HG03060 (cell line): Measurements from ENCODE around the gene RHO.

ENCODE experiments used
- ATAC-seq: cut with Tn5 transposase; IDR thresholded peaks from one replicate; pipeline ENCODE4 v1.9.1; 2021; ENCODE audit warnings: low read depth, moderate number of reproducible peaks; ENCODE audit not compliant: unreplicated experiment

Gene RHO

GRCh38 chr3:129557548-129557894 lies 29.1 kb downstream of the RHO start:
- no peak for ATAC-seq

DNA sequence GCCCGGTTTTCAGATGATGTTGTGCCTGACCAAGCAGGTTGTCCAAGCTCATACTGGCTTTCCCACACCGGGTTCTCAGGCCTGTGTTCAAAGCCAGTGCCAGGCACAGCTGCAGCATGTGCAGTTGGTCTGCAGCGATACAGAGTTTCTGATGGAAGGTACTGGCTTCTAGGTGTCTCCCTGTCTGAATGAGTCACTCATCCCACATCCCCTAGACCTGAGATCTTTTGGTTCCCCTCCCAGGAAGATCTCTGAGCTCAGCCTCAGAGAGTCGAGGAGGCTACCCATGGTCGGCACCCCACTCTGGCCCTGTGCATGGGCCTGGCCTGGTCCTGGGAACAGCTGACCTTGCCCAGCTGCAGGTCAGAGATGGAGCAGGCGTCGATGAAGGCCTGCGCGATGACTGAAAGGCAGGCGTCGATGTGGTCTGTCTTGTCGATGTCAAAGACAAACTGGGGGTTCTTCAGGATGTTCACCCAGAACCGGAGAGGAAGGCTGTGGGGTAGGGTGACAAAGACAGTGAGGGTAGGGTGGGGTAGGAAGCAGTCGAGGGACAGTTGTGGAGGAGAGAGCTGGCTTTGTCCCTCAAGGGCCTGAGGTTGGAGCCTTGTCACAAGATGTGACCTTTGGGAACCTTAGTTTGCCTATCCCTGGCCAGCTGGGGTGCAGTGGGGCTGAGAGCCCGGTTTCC lies 29.8 kb downstream of the RHO start:
- ATAC-seq = no peak

DNA sequence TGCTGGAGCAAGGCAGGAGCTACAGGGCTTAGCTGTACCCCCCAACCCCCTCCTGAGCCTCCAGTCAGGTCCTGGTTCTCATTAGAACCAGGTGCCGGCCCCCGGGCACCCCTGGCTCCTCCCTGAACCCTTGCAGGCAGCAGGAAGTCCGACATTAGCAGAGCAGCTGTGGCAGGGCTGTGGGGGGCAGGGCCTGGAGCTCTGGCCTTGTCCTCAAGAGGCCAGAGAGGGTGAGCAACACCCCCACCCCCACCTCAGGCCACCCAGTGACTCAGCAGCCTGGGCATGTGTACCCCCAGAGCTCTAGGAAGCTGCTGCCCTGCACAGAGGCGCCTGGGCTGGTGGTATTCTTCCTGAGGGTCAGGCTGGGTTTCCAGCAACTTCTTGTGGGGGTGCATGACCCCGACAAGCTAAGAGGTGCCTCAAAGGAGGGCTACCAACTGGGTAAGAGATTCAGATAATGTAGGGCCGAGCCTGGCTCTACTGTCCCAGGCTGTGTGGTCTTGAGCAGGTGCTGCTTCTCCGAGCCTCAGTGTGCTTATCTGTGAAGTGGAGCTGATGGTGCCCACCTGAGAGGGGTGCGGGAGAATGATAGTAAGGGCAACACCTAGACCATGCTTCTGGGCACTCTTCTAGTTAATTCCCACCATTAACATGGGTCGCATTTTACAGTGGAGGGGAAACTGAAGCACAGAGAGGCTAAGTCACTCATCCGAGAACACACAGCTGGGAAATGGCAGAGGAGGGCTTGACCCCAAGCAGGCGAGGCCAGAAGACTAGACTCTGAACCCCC lies 30.5 kb downstream of the RHO start:
- no peak for ATAC-seq

GRCh38 chr3:129559565-129560079 lies 31.2 kb downstream of the RHO start:
- no peak for ATAC-seq

DNA sequence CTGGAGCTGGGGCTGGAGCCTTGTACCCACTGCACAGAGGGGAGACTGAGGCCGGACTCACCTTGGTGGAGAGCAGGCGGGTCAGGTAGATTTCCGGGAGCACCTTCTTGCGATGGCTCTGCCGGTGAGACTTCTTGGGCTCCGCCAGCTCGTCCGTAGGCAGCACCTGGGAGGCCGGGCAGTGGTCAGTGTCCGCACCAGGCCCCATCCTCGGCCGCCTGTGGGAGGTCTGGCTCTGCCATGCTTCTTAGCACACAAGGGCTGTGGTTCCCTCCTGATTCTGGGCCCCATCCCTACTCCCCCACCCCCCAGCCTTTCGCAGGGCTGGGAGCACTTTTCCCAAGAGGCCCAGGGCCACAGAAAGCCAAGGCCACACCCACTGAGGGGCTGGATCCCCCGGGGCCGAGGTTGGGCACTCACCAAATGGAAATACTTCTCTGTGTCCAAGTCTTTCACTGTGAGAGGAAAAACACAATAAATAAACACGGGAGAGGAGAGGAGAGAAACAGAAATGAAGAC lies 31.9 kb downstream of the RHO start:
- no peak for ATAC-seq

DNA sequence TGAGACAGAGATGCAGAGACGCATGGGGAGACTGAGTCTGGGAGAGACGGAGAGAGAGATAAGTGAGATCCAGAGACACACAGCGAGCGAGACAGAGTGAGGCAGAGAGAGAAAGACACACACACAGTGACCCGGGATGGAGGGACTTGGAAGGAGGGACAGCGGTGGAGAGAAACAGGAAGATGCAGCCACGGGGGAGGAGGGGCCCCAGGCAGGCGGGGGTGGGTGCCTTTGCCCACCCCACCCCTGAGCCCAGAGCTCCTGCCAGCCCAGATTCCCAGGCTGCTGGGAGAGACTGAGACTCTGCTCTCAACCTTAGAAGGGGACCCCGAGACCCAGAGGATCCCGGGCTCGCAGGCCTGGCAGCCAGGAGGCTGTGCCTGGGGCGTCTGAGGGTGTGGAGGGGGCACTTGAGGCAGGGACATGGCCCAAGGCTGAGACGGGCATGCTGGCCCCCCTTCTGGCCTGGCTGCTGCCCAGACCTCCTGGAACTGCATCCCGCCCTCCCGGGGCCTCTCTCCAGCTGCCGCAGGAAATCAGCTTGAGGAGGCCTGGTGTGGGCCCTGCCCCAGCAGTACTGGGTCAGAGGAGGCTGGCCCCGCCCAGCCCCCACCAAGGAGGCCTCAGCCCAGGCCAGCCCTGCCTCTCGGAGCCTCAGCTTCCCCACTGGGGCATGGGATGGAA lies 32.6 kb downstream of the RHO start:
- ATAC-seq = no peak

DNA sequence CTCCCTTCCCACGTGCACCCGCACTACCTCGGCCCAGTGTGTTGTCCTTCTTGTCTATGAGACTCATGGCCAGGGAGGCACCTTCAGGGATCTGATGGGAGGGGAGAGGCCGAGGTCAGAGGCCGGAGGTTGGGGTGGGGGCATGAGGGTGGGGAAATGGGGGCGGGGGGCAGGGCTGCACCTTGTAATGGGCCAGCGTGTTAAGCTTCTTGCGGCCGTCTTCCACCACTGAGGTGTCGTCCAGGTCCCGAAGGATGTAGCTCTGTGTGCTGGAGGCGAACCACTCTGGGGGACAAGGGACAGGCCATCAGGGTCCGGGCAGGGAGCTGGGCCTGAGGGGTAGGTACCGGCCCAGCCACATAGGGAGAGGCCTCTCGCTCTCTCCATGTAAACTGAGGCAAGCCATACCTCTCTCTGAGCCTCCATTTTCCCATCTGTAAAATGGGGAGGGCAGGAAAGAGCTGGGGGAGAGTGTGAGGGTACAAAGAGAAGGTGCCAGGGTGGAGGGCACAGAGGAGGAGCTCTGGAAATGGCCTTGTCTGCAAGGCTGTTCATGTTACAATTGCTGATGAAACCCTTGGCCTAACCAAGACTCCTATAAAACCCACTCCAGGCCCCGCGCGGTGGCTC lies 33.3 kb downstream of the RHO start:
- no peak for ATAC-seq

DNA sequence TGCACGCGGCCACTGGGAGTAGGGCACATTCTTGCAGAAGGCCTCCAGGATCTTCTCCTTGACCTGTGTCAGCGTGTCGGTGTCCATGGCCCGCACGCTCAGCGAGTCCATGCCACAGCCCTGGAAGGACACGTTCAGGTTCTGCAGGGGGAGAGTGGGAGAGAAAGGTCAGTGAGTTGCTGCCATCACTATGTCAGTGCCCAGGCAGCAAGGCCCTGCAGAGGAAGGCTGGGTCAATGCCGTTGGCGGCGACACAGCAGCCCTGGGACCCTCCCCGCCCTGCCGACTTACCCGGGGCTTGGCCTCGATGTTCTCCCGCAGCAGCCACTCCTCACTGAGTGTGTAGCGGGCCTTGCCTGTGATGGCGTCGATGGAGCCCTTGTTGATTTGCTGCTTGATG lies 34.4 kb downstream of the RHO start:
- ATAC-seq = no peak

DNA sequence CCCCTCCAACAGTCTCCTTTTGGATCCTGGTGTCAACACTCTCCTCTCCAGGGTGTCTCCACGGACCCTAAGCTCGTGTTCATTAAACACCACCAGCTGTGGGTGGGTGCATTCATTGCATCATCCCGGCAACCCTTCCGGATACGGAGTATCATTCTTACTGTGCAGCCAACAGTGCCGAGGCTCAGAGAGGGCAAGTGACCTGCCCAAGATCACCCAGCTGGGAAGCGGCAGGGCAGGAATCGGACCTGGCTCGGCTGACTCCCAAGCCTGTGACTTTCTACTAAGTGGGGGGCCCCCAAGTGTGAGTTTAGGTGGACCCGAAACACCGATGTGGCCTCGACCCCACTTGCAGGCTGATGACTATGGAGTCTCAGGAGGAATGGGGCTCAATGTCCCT lies 34.9 kb downstream of the RHO start:
- no peak for ATAC-seq

DNA sequence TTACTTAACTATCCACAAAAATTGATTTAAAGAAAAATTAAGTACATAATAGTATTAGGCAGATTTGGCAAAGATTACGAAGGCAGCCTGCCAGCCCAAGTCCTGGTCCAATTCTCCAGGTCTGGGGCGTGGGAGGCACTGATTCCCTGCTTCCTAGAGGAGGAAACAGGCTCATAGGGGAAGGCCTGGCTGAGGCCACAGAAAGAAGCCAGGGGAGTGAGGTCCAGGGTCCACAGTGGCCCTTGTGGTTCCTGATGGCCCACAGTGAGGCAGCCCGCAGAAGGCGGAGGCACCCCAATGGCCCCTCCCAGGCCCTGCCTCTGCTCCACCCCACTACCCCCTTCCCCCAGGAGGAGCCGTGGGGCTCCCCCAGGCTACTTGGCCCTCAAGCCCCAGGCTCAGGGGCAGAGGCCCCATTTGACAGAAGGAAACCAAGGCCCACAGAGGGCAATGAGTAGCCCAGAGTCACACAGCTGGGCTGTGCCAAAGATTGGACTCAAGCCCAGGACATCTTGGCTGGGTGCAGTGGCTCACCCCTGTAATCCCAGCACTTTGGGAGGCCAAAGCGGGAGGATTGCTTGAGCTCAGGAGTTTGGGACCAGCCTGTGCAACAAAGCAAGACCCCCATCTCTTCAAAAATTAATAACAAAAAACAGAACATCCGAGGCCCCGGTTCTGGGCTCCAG lies 35.6 kb downstream of the RHO start:
- ATAC-seq = no peak

DNA sequence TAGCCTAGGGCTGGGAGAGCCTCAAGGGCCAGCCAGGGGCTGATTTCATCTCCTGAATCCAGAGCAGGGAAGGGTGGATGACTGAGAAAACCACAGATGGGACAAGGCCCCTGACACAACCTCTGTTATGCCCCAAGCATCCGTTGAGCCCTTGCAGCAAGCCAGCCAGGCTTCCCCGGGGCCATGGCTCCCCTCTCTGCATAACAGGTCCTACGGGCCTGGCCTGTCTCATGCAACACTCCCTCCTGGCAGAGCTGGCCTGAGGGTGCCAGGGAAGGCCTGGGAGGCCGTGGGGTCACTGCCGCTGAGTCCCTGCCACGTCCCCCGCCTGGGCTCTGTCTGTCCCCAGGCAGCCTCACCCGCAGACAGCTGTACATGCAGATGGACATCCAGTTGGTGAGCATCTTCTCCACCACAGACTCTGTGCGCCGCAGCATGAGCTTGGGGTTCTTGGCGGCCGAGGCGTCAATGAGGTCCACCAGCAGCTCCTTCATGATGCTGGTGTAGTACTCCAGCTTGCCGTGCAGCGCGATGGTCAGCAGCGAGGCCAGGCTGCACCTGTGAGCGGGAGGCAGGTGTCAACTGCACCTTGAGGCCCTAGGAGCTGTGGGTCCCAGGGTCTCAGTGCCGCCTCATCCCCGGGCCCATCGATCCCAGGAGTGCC lies 36.7 kb downstream of the RHO start:
- no peak for ATAC-seq

- ATAC-seq = no peak
These were observed 37.5 kb downstream of the RHO start for GRCh38 chr3:129565902-129566301.

DNA sequence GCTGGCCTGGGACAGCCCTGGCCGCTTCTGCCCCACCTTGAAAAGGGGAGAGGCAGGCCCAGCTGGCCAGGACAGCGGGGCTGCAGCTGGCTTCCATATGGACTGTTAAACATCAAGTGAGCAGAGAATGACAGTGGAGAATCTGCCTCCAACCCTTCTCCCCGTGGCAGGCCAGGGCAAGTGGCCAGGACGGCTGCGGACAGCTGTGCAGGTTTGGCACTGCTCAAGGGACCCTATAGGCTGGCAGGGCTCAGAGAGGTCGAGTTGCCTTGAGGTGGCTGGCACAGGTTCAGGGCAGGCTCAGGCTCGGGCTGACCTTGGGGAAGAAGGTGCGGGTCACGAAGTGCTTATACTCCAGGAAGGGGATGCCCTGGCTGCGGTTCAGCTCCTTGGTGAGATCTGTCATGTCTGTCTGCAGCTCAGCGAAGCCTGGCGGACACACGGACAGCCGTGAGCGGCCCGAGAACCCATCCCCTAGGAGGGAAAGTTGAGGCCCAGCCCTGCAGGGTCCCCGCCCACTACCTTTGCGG lies 38.8 kb downstream of the RHO start:
- no peak for ATAC-seq

GRCh38 chr3:129567939-129568338 lies 39.5 kb downstream of the RHO start:
- ATAC-seq = no peak

GRCh38 chr3:129569856-129570255 lies 41.4 kb downstream of the RHO start:
- no peak for ATAC-seq

DNA sequence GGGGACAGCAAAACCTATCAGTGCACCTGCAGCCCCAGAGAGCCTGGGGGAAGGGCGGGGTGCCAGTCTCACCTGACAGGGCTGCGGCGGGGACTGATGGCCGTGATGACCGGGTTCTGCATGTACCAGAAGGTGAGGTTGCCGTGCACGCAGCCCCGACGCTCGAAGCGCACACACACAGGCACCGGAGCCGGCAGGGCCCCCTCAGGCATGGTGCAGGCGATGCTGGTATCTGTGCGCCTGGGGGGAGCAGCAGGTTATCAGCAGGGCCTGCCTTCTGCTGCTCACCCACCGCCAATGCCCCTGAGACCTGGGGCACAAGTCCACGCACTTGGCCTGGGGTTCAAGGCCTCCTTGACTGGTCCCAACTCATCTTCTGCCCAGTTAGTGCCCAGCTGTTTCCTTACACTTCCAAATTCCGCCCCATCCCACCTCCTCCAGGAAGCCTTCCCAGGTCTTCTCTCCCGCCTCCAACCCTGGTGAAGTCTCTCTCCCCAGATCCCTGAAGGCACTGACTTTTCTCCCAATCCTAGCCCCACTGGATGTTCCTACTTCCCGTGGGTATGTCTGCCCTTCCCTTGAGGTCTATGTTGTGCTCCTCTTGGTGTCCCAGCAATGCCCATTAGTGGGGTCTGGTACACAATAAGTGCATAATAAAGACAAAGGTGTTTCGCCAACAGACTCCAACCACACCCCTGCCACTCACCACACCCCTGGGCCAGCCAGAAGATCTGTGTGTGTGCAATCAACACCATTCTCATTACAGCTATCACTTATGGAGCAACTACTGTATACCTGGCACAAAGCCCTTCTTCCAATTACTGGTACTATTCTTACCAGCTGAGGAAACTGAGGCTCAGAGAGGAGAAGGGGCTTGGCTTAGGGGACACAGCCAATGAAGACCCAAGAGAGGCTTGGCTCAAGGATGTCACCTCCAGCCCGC lies 43.4 kb downstream of the RHO start:
- no peak for ATAC-seq

- ATAC-seq = no peak
These were observed 44.2 kb downstream of the RHO start for GRCh38 chr3:129572603-129573002.

DNA sequence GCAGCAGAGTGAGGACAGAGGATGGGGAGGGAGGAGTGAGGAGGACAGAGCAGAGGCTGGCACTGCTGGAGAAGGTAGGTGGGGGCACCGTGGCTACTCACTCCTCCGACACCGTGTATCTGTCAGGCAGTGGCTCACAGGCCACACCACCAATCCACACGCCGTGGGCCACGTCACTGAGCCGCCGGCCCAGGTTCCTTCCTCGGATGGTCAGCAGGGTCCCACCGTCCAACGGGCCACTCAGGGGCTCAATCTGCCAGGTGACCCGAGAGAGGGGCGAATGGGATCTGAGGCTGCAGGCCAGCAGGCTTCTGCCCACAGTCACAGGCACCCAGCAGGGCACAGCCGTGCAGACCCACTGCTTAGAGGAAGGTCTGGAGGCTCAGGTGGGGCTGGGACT lies 45.1 kb downstream of the RHO start:
- no peak for ATAC-seq
